GM18505 (cell line): ENCODE results near the gene C16orf78.

Experiments
- ATAC-seq: cut with Tn5 transposase; IDR thresholded peaks from one replicate; pipeline ENCODE4 v1.9.1; 2021; ENCODE audit not compliant: unreplicated experiment
- POLR2A ChIP-seq: IDR thresholded peaks from 4 replicates; pipeline ENCODE4 v1.6.1; 2011; ENCODE audit warnings: borderline replicate concordance; ENCODE audit not compliant: insufficient read depth, insufficient read length; ENCODE audit errors: extremely low read depth

The C16orf78 gene

DNA sequence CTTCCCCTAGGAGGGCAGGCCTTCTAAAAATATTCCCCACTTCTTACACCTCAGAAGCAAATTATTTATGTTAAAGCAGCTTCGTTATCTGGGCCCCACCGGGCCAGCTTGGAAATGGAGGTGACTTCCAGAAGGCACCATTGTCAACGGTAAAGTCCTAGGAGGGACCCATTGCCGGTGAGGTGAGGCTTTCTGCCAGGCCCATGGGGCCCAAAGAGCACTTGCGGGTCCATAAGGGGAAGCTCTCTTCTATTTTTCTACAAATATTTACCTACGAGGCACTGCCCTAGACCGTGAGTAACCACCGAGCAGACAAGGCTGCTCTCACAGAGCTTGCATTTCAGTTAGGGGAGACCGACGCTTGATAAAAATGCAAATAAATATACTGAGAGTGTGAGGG is 41.5 kb downstream of the C16orf78 start:
- TF ChIP-seq POLR2A, result no peak
- no peak for ATAC-seq

- TF ChIP-seq POLR2A, result no peak
- ATAC-seq, result no peak
Measured at GRCh38 chr16:49416001-49416675, 42.5 kb downstream of the C16orf78 start.

DNA sequence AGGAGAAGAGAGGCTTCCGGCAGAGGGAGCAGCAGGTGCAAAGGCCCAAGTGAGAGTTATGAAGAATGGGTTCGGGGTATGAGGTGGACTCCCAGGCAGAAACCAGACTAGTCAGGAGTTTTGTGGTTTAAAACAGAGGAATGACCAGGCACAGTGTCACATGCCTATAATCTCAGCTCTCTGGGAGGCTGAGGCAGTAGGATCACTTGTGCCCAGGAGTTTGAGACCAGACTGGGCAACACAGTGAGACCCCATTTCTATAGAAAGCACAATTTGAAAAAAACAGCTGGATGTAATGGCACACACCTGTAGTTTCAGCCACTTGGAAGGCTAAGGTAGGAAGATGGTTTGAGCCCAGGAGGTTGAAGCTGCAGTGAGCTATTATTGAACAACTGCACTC is 43.8 kb downstream of the C16orf78 start:
- ATAC-seq, result no peak
- no peak for TF ChIP-seq POLR2A

DNA sequence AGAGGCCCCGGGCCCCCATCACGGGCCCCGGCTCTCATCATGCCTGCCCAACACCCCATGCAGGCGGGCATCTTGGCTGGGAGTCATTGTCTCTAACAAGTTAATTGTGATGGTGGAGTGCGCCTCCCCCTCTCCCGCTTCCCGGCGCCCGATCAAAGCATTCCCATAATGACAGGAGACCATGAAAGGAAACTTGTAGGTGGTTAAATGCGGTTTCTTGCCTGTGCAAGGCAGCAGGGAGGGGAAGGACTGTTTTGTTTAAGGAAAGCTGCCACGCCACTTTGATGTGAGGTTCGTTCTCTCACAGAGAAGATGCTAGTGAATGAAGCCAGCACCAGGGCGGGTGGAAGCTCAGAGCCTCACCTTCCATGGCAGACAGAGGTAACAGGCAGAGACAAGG is 45.4 kb downstream of the C16orf78 start:
- TF ChIP-seq POLR2A, result no peak
- ATAC-seq, result no peak

- ATAC-seq, result no peak
- TF ChIP-seq POLR2A, result no peak
Measured at GRCh38 chr16:49419862-49420261, 46.3 kb downstream of the C16orf78 start.

- TF ChIP-seq POLR2A, result no peak
- no peak for ATAC-seq
Measured at GRCh38 chr16:49422896-49423295, 49.3 kb downstream of the C16orf78 start.

DNA sequence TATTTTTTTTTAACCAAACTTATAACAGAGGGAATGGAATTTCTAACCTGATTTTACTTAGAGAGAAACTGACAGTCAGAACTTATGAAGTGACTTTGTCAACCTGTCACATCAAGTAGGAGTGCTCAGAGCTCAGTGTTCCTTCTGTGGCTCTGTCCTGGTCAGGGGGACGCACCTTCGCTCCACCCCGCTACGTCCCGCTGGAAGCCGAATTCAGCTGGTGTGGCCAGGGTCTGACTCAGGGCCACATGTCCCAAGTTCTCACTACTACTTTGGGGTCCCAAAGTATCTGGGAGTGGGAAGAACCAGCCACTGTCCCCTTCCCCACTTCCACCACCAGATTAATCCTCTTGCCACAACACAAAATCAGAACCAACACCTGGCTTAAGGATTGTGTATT is 51.4 kb downstream of the C16orf78 start:
- no peak for ATAC-seq
- no peak for TF ChIP-seq POLR2A

GRCh38 chr16:49427771-49428170 is 54.2 kb downstream of the C16orf78 start:
- no peak for ATAC-seq
- TF ChIP-seq POLR2A, result no peak

GRCh38 chr16:49428808-49429207 is 55.2 kb downstream of the C16orf78 start:
- no peak for TF ChIP-seq POLR2A
- no peak for ATAC-seq

DNA sequence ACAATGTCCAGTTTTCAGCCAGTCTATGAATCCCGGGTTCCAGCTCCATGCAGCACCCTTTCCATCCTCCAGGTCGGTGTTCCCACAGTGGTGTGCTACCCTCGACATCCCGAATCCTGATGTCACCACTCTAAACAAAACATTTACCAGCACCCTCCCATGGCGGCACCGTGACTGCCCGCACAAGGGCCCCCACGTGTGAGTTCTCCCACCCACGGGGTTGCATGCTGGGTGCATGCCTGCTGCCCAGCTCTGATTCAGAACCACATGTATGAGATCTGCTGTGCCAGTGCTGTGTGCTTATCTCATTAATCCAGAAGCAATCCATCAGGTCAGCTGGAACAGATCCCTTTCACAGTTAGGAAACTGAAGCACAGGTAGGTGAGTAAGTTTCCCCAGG is 57.4 kb downstream of the C16orf78 start:
- ATAC-seq, result no peak
- no peak for TF ChIP-seq POLR2A

DNA sequence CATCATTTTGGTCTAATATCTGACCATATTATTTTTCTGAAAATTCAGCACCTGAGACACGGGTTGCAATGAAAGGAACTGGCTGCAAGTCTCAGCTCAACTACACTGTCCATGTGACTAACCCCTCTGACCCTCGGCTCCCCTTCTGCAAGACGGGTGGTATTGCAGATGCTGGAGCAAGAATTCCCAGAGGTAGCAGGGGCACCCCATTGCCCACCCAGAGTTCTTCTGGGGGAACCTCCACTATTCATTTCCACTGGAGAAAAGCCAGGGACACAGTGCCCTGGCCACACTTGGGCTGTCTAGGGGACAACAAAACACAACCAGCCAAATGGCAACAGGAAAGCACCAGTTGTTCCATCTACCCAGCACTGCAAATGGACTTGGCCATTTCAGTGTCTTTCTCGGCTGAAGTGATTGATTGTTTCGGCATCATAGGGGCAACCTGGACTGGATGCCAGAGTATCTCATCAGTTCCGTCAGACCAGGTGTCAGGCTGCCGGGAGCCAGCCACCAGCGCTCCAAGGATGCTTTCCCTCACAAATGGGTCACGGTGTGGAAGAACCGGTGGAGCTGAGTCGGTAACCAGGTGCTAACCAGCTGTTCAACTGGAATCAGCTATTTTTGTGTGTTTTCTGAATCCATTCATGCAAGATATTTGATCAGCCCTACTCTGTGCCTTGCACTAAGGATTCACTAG is 58.1 kb downstream of the C16orf78 start:
- no peak for ATAC-seq
- TF ChIP-seq POLR2A, result no peak

DNA sequence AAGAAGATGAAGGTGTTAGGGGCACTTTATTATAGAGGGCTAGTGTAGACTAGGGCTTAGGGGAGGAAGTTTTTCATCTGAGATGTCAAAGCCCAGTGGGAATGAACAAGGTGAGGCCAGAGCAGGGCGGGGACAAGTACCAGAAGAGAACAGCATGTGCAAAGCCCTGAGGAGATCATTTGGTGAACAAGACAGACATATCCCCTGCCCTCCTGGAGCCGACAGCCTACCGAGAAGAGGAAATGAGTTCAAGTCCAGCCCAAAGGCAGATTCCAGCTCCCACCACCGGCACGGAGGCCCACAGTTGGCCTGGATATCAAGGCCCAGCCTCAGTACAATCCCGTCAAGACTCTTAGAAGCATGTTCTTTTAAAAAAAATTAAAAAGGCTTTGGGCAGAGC is 61.1 kb downstream of the C16orf78 start:
- TF ChIP-seq POLR2A, result no peak
- no peak for ATAC-seq

DNA sequence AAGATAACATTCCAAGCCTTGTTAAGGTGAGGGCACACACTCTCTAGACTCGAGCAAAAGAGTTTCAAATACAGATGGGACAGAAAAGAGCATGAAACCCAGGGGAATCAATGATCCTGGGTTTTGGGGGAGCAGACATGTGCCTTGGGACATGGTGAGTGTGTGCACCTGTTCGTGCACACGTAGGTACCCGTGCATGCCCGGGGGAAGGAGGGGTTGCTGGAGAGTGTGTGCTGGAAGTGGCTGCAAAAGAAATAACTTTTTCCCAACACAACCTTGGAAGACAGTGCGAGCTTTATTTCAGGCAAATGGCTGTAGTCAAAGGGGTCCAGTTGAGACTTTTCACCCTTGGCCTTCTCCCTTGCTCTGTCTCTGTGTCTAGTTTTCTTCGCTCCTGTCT is 62.6 kb downstream of the C16orf78 start:
- no peak for ATAC-seq
- TF ChIP-seq POLR2A, result no peak

DNA sequence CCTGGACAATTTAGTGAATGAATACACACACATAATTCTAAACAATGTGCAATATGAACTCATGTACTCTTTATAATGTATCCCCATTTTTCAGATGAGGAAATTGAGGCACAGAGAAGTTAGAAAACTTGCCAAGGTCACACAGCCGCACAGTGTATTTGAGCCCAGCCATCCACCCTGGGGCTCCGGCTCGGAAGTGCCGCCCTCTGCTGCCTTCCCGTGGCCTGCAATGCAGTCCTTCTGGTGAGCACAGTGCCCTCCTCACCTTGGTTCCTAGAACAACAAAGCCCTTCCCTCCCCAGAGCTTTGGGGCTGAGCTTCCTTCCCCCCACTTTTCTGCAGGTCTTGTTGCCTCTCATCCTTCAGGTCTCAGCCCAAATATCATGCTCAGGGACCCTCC is 63.7 kb downstream of the C16orf78 start:
- no peak for ATAC-seq
- no peak for TF ChIP-seq POLR2A

GRCh38 chr16:49439050-49439449 is 65.4 kb downstream of the C16orf78 start:
- no peak for ATAC-seq

DNA sequence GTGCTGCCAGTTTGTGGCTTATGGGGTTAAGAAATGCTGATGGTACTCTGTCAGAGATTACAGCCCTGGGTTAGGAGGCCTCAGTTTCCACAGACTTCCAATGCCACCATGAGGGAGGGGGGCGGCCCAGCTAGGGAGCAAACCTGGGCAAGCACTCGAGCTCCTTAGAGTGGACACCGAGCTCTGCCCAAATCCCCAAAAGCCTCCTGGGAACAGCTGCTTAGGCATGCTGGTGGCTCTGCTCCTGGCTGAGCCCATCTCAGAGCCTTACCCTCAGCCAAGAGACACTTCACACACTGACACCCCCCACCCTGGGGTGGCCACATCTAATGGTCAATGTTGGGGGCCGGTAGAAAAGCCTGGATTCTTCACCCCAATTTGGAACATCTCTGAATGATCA is 66.1 kb downstream of the C16orf78 start:
- no peak for ATAC-seq
- TF ChIP-seq POLR2A, result no peak

More at GRCh38 chr16:49439050-49439449, 65.4 kb downstream of the C16orf78 start:
- TF ChIP-seq POLR2A, result no peak
